ENCODE results near the gene TCF4.

DNA sequence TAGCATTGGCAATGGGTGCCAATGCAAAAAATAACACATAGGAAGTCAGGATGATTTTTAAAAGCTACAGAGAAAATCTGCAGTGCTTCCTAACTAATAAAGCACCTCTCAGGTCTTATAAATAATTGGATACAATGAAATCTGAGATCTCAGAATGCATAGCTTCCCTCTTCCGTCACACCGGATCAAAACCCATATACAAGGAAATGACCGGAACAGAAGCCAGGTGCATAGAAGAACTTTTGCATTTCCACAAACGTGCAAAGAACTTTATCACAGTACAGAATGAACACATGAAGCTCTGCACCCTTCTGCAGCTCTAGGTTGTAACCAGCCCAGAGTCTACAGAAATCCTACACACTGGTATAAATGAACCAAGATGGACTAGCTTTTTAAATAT lies 145.4 kb downstream of the TCF4 start:
- TF ChIP-seq, protein P1, sequence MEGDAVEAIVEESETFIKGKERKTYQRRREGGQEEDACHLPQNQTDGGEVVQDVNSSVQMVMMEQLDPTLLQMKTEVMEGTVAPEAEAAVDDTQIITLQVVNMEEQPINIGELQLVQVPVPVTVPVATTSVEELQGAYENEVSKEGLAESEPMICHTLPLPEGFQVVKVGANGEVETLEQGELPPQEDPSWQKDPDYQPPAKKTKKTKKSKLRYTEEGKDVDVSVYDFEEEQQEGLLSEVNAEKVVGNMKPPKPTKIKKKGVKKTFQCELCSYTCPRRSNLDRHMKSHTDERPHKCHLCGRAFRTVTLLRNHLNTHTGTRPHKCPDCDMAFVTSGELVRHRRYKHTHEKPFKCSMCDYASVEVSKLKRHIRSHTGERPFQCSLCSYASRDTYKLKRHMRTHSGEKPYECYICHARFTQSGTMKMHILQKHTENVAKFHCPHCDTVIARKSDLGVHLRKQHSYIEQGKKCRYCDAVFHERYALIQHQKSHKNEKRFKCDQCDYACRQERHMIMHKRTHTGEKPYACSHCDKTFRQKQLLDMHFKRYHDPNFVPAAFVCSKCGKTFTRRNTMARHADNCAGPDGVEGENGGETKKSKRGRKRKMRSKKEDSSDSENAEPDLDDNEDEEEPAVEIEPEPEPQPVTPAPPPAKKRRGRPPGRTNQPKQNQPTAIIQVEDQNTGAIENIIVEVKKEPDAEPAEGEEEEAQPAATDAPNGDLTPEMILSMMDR (conservative IDR thresholded peaks at IDR 0.05; ENCODE audit: low read depth, low read length), result no peak
- TF ChIP-seq EZH2 (IDR thresholded peaks at IDR 0.05; ENCODE audit: borderline replicate concordance, low read depth, low read length, poor library complexity, severe bottlenecking), result no peak

Measured in A673 (cell line).